IMR-90 (cell line): ENCODE measurements around the gene LOX. TPM values are rescaled to one million over a fixed set of nuclear protein-coding genes. Genes with fewer than 3 reads are reported as not detected.

ENCODE experiments used
- ATAC-seq: fragments of 200-7000 bp; cut with Tn5 transposase; 2 replicates; pipeline ENCODE4 v1.9.1; 2020; ENCODE audit warnings: low read depth, mild to moderate bottlenecking, moderate library complexity
- BruUV-seq: library from RNA; stranded (reverse); fragments of 400-500 nt; replicated peaks from 2 replicates; lab custom pipeline; 2021; lab: Mats Ljungman, UMichigan
- CTCF ChIA-PET: fragments of 300-600 bp; formaldehyde crosslinking; extraction: SDS; loops from one replicate; lab custom pipeline; 2021; ENCODE audit warnings: antibody characterized with exemption; lab: Yijun Ruan, JAX
- POLR2A ChIA-PET: fragments of 300-600 bp; sonication (Branson Sonifier 250); formaldehyde crosslinking; loops from one replicate; lab custom pipeline; 2022; ENCODE audit warnings: antibody characterized with exemption; ENCODE audit not compliant: unreplicated experiment; lab: Charles Lee
- DNase-seq: peaks from one replicate; pipeline ENCODE4 v3.0.0; 2013
- H2AFZ ChIP-seq: replicated peaks from 2 replicates; pipeline ENCODE3; 2013; ENCODE audit warnings: low read length, mild to moderate bottlenecking; ENCODE audit not compliant: poor library complexity
- H2AK5ac ChIP-seq: 2 replicates; pipeline ENCODE4 v1.6.1; 2013; ENCODE audit warnings: low read depth, low read length, inconsistent platforms
- H2AK9ac ChIP-seq: replicated peaks from 2 replicates; pipeline ENCODE3; 2013; ENCODE audit warnings: mild to moderate bottlenecking, low read depth, low read length, moderate library complexity; ENCODE audit not compliant: poor library complexity
- H2BK120ac ChIP-seq: 2 replicates; pipeline ENCODE4 v1.6.1; 2013; ENCODE audit warnings: low read depth, low read length, inconsistent platforms
- H2BK15ac ChIP-seq: 3 replicates; pipeline ENCODE4 v1.6.1; 2013; ENCODE audit warnings: low read depth, low read length, inconsistent platforms
- H2BK20ac ChIP-seq: 2 replicates; pipeline ENCODE4 v1.6.1; 2013; ENCODE audit warnings: low read depth, mild to moderate bottlenecking, inconsistent platforms, low read length, moderate library complexity
- H2BK5ac ChIP-seq: 2 replicates; pipeline ENCODE4 v1.6.1; 2013; ENCODE audit warnings: mild to moderate bottlenecking, low read depth, low read length, inconsistent platforms; ENCODE audit not compliant: poor library complexity, severe bottlenecking
- H3K14ac ChIP-seq: replicated peaks from 2 replicates; pipeline ENCODE4 v1.6.1; 2013; ENCODE audit warnings: low read depth, low read length, inconsistent platforms
- H3K18ac ChIP-seq: 2 replicates; pipeline ENCODE4 v1.6.1; 2013; ENCODE audit warnings: low read depth, low read length, control low read depth
- H3K23ac ChIP-seq: 2 replicates; pipeline ENCODE4 v1.6.1; 2013; ENCODE audit warnings: low read depth, low read length, inconsistent platforms
- H3K27ac ChIP-seq: 2 replicates; pipeline ENCODE4 v1.5.1; 2013; ENCODE audit warnings: mild to moderate bottlenecking, control low read depth, low read length; ENCODE audit not compliant: insufficient read depth
- H3K27me3 ChIP-seq: 2 replicates; pipeline ENCODE4 v1.6.1; 2013; ENCODE audit warnings: low read length; ENCODE audit not compliant: control insufficient read depth, insufficient read depth
- H3K36me3 ChIP-seq: 2 replicates; pipeline ENCODE4 v1.6.1; 2013; ENCODE audit warnings: low read length, mixed read lengths; ENCODE audit not compliant: control insufficient read depth, insufficient read depth
- H3K4ac ChIP-seq: 2 replicates; pipeline ENCODE4 v1.6.1; 2013; ENCODE audit warnings: low read depth, low read length, inconsistent platforms
- H3K4me1 ChIP-seq: 2 replicates; pipeline ENCODE4 v1.6.1; 2013; ENCODE audit warnings: low read length, mixed read lengths; ENCODE audit not compliant: control insufficient read depth, insufficient read depth
- H3K4me2 ChIP-seq: 2 replicates; pipeline ENCODE4 v1.6.1; 2013; ENCODE audit warnings: low read depth, mild to moderate bottlenecking, control low read depth, low read length, moderate library complexity
- H3K4me3 ChIP-seq: 2 replicates; pipeline ENCODE4 v1.5.1; 2013; ENCODE audit warnings: low read depth, mild to moderate bottlenecking, control low read depth, low read length, moderate library complexity; ENCODE audit not compliant: insufficient read depth
- H3K56ac ChIP-seq: 2 replicates; pipeline ENCODE4 v1.6.1; 2013; ENCODE audit warnings: low read length, inconsistent platforms; ENCODE audit not compliant: insufficient read depth; ENCODE audit errors: extremely low read depth
- H3K79me1 ChIP-seq, 2 experiments: 2 replicates each; pipeline ENCODE4 v1.6.1; 2013; ENCODE audit warnings: low read length in 2 of 2, inconsistent platforms in 1 of 2, low read depth in 1 of 2
- H3K9ac ChIP-seq: 2 replicates; pipeline ENCODE4 v1.6.1; 2013; ENCODE audit warnings: low read depth, low read length, control low read depth
- H3K9me1 ChIP-seq: 2 replicates; pipeline ENCODE4 v1.6.1; 2013; ENCODE audit warnings: low read length, inconsistent platforms; ENCODE audit not compliant: insufficient read depth
- H3K9me3 ChIP-seq: 2 replicates; pipeline ENCODE4 v1.6.1; 2013; ENCODE audit warnings: low read length; ENCODE audit not compliant: control insufficient read depth, insufficient read depth
- H4K20me1 ChIP-seq: 2 replicates; pipeline ENCODE4 v1.6.1; 2013; ENCODE audit warnings: low read length, inconsistent platforms; ENCODE audit not compliant: insufficient read depth
- H4K5ac ChIP-seq: 2 replicates; pipeline ENCODE4 v1.6.1; 2013; ENCODE audit warnings: mild to moderate bottlenecking, low read depth, low read length, control low read depth
- H4K8ac ChIP-seq, 2 experiments: 2 replicates each; pipeline ENCODE4 v1.6.1; 2013; ENCODE audit warnings: low read depth in 2 of 2, low read length in 2 of 2, control low read depth in 1 of 2, inconsistent platforms in 1 of 2
- H4K91ac ChIP-seq: 2 replicates; pipeline ENCODE4 v1.6.1; 2013; ENCODE audit warnings: low read depth, low read length, inconsistent platforms; ENCODE audit not compliant: insufficient read depth
- CEBPB ChIP-seq: IDR thresholded peaks from 2 replicates; pipeline ENCODE4 v1.6.1; 2012; ENCODE audit warnings: low read depth, low read length, improper control_type of control experiment
- CHD1 ChIP-seq: IDR thresholded peaks from 2 replicates; pipeline ENCODE4 v1.6.1; 2012; ENCODE audit warnings: low read depth, low read length, improper control_type of control experiment
- MAZ ChIP-seq: IDR thresholded peaks from 2 replicates; pipeline ENCODE4 v1.6.1; 2012; ENCODE audit warnings: low read depth, mild to moderate bottlenecking, low read length, improper control_type of control experiment, moderate library complexity, borderline replicate concordance
- RCOR1 ChIP-seq: IDR thresholded peaks from 2 replicates; pipeline ENCODE4 v1.6.1; 2012; ENCODE audit warnings: mild to moderate bottlenecking, low read length, improper control_type of control experiment; ENCODE audit not compliant: insufficient replicate concordance
- WGBS, 2 experiments: methylation state at CpG; one replicate each; pipeline versions ENCODE4 v1.1.5 to v1.1.7; 2013; ENCODE audit warnings: missing lambda C conversion rate in 2 of 2; ENCODE audit not compliant: insufficient read length in 1 of 2; ENCODE audit errors: extremely low coverage in 2 of 2; 5-methylcytosine and 5-hydroxymethylcytosine counted together
- dilution Hi-C: fragments of 300-500 bp; cut with HindIII; formaldehyde crosslinking; loops from one replicate; pipeline ENCODE4 v1.14.3; 2018; ENCODE audit warnings: low sequenced_read_pairs; ENCODE audit not compliant: unreplicated experiment
- in situ Hi-C: fragments of 300-500 bp; cut with MboI; formaldehyde crosslinking; loops from 3 replicates; pipeline ENCODE4 v1.14.3; 2019; ENCODE audit warnings: low sequenced_read_pairs, inconsistent platforms, mixed read lengths
- intact Hi-C: fragments of 100-400 bp; cut with micrococcal nuclease; formaldehyde crosslinking; loops from 2 replicates; pipeline ENCODE4 v1.10.0; 2022
- polyA plus RNA-seq, 3 experiments: library from polyadenylated mRNA; depleted of rRNA; stranded (reverse); fragments of >200 nt; gene quantifications; 2 replicates each; pipeline ENCODE4 v1.2.3, GENCODE V29; 2012; ENCODE audit warnings: low replicate concordance in 1 of 3
- total RNA-seq: library from RNA; depleted of rRNA; stranded (reverse); fragments of >200 nt; gene quantifications from 2 replicates; pipeline ENCODE4 v1.2.3, GENCODE V29; 2012

Gene LOX
- total and polyA plus RNA-seq, 2 of the 4 experiments (the other 2 are of a cell fraction) = 277 to 662 TPM

DNA sequence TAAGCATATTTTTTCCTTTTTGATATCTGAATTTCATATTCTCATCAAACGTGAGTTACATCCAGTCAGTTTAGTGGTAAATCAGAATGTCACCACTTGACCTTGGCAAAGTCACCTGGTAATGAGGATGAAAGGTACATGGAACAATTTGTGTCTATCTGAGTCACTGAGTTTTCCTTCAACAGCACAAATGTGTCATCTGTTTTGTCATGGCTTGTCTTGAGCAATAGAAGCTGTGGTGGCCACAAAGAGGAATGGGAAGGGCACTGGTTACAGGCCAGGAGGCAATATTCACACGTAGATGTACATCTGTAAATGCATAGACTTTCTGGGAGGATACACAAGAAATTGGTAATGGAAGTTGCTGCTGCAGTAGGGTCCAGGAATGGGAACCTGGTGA, 42.9 kb upstream of the LOX start:
- H2BK5ac ChIP-seq = no peak overlapping the region
- no peak overlapping the region for H3K4ac ChIP-seq
- no peak overlapping the region for H3K18ac ChIP-seq
- DNase-seq (peak; percentile 29), ATAC-seq (no peak)
- no peak overlapping the region for H3K9ac ChIP-seq
- ChIA-PET CTCF (interaction anchor here (0.5 to 1.7 kb wide), 5 partner anchors 10 to 1394 kb away, joined by 3 to 5 read pairs (median 3); partner anchors contain the start of gene LOX), POLR2A (no interaction called here)
- no peak overlapping the region for H3K4me3 ChIP-seq
- dilution Hi-C loops (no loop called here), intact Hi-C loops (no loop called here), in situ Hi-C loops (no loop called here)
- H3K9me3 ChIP-seq = no peaks in the 10 kb centered on the region
- H3K56ac ChIP-seq = no peak overlapping the region
- H2AK9ac ChIP-seq = no peak overlapping the region
- H3K4me2 ChIP-seq = no peak overlapping the region
- peaks cover 5% of the 10 kb centered on the region; the same call in 1 of the 2 replicates for H3K4me1 ChIP-seq
- 0 out of 2 replicates have a peak overlapping the region, but pooled peaks have one; percentile 18 for H2BK120ac ChIP-seq
- no peak for TF ChIP-seq MAZ
- TF ChIP-seq CHD1 = no peak
- TF ChIP-seq RCOR1 = no peak
- peak; percentile 82 for TF ChIP-seq CEBPB
- H3K27ac ChIP-seq = no peak overlapping the region
- no peak overlapping the region for H4K5ac ChIP-seq
- H4K20me1 ChIP-seq = no peaks in the 10 kb centered on the region
- no peak overlapping the region for H2AK5ac ChIP-seq
- H3K9me1 ChIP-seq = 0 out of 2 replicates have a peak, but pooled peaks cover 3% of the 10 kb centered on the region
- BruUV-seq = no TSS peak
- H3K23ac ChIP-seq = peak overlapping the region; percentile 34; the same call in 1 of the 2 replicates
- H3K36me3 ChIP-seq = no peaks in the 10 kb centered on the region
- H3K27me3 ChIP-seq = no peaks in the 10 kb centered on the region
- no peak overlapping the region for H2BK15ac ChIP-seq
- H4K8ac ChIP-seq = no peak overlapping the region
- H2AFZ ChIP-seq = no peak overlapping the region
- H2BK20ac ChIP-seq = no peak overlapping the region; the same call in 1 of the 2 replicates
- WGBS, 2 experiments = no CpG with 5 or more reads among the region's 2 CpGs
- H3K14ac ChIP-seq = peak overlapping the region; percentile 47; the same call in 1 of the 2 replicates
- H4K91ac ChIP-seq = no peak overlapping the region
- no peaks in the 10 kb centered on the region for H3K79me1 ChIP-seq
